HG03439 (cell line): Measurements from ENCODE around the gene SALL3.
"Not testable (repeated sequence)": the region's sequence is repeated elsewhere in the genome, so short reads cannot be mapped to it uniquely, and the experiment has no call there.

ENCODE experiments used
- ATAC-seq: cut with Tn5 transposase; IDR thresholded peaks from one replicate; pipeline ENCODE4 v1.9.1; 2021; ENCODE audit warnings: mild to moderate bottlenecking, moderate library complexity; ENCODE audit not compliant: unreplicated experiment

Gene SALL3

GRCh38 chr18:78979730-78980278, at the start of gene SALL3:
Gene SALL3 (plus strand): TSS chr18:78979818. CDS start chr18:78980275, 457 bp downstream.
- no peak for ATAC-seq

GRCh38 chr18:78932281-78932680, 47.3 kb upstream of the SALL3 start:
- ATAC-seq, result no peak

- ATAC-seq, result no peak
These were observed 45.6 kb upstream of the SALL3 start for GRCh38 chr18:78934003-78934402.

GRCh38 chr18:78934551-78935225, 44.9 kb upstream of the SALL3 start:
- no peak for ATAC-seq

GRCh38 chr18:78935406-78935805, 44.2 kb upstream of the SALL3 start:
- no peak for ATAC-seq

GRCh38 chr18:78936251-78937005, 43.2 kb upstream of the SALL3 start:
- no peak for ATAC-seq

GRCh38 chr18:78937166-78937565, 42.5 kb upstream of the SALL3 start:
- no peak for ATAC-seq

GRCh38 chr18:78939105-78939504, 40.5 kb upstream of the SALL3 start:
- no peak for ATAC-seq

- no peak for ATAC-seq
These were observed 39.7 kb upstream of the SALL3 start for GRCh38 chr18:78939734-78940494.

- not testable (repeated sequence) for ATAC-seq
These were observed 37.4 kb upstream of the SALL3 start for GRCh38 chr18:78942236-78942635.

GRCh38 chr18:78945628-78946027, 34.0 kb upstream of the SALL3 start:
- ATAC-seq, result no peak

GRCh38 chr18:78947291-78947690, 32.3 kb upstream of the SALL3 start:
- ATAC-seq, result no peak

- ATAC-seq, result no peak
These were observed 31.4 kb upstream of the SALL3 start for GRCh38 chr18:78948221-78948620.

GRCh38 chr18:78948707-78949106, 30.9 kb upstream of the SALL3 start:
- no peak for ATAC-seq

- ATAC-seq, result no peak
These were observed 30.4 kb upstream of the SALL3 start for GRCh38 chr18:78949216-78949615.

- ATAC-seq, result no peak
These were observed 29.2 kb upstream of the SALL3 start for GRCh38 chr18:78950386-78950785.

- no peak for ATAC-seq
These were observed 26.1 kb upstream of the SALL3 start for GRCh38 chr18:78953566-78953965.

- ATAC-seq, result no peak
These were observed 24.6 kb upstream of the SALL3 start for GRCh38 chr18:78955051-78955450.

GRCh38 chr18:78957140-78957539, 22.5 kb upstream of the SALL3 start:
- ATAC-seq, result no peak

GRCh38 chr18:78960709-78961108, 18.9 kb upstream of the SALL3 start:
- no peak for ATAC-seq

GRCh38 chr18:78962098-78962497, 17.5 kb upstream of the SALL3 start:
- no peak for ATAC-seq
